MM.1S (cell line): ENCODE data around the gene MKKS.

Experiments
- CTCF ChIP-seq: fragments of 300-600 bp; sonication (generic); IDR thresholded peaks from 2 replicates; pipeline ENCODE4 v1.5.1; 2016; ENCODE audit warnings: antibody characterized with exemption, low read length, mixed read lengths
- EZH2 ChIP-seq: fragments of 300-600 bp; sonication (generic); optimal IDR thresholded peaks from 2 replicates; pipeline ENCODE3; 2017; ENCODE audit warnings: low read depth, mild to moderate bottlenecking, antibody characterized with exemption, low read length, mixed read lengths

DNA sequence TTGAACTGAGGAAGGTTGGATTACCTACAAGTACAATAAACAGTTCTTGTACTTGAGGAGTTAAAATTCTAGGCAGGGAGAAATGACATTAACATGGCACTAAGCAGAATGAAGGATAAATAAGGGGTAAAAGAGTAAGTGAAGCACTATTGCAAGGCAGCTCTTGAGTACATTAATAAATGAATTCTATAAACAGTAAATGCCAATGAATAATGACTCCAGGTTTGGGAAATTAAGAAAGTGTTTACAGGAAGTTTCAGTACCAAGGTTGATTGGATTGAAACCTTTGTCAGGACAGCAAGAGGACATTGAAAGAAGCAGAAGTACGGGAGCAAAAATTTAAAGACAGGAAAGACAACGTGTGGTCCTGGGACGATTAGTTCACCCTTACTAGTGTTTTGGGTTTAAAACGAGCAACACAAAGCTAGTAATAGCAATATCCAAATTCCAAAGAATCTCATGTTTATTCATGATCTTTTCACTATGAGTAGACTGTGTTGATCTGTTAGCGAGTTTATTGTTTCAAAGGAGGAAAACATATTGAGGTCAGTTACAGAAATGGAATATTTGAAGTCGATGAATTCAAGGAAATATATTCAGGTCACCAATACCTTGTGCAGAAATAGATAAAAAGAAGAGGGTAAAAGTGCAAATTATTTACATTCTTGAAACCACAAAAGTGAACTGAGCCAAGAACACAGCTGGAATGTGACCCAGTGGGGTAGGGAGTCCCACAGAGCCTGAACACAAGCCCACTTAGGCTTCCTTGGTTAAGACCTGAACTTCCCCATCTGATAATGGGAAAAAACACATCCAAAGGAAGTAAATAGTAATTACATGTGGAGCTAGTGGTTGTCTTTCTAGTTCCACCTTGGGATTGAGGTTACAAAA, 80.8 kb downstream of the MKKS start:
- no peak for TF ChIP-seq CTCF
- no peak for TF ChIP-seq EZH2
